Raji (cell line): ENCODE results near the gene LGALS3.

ENCODE experiments used
- POLR2A ChIP-seq: IDR thresholded peaks from 2 replicates; pipeline ENCODE4 v1.6.1; 2011; ENCODE audit warnings: low read depth, low read length, control low read depth; ENCODE audit not compliant: insufficient read depth

Gene LGALS3

GRCh38 chr14:55105991-55106390 lies 23.1 kb upstream of the LGALS3 start:
- no peak for TF ChIP-seq POLR2A

GRCh38 chr14:55107766-55108554 lies 21.1 kb upstream of the LGALS3 start:
- TF ChIP-seq POLR2A, result no peak

- TF ChIP-seq POLR2A, result no peak
These were observed 19.2 kb upstream of the LGALS3 start for GRCh38 chr14:55109836-55110235.

- no peak for TF ChIP-seq POLR2A
These were observed 17.8 kb upstream of the LGALS3 start for GRCh38 chr14:55111122-55111708.

GRCh38 chr14:55114720-55115119 lies 14.3 kb upstream of the LGALS3 start:
- TF ChIP-seq POLR2A, result no peak

GRCh38 chr14:55115460-55115859 lies 13.6 kb upstream of the LGALS3 start:
- TF ChIP-seq POLR2A, result no peak

- TF ChIP-seq POLR2A, result no peak
These were observed 13.2 kb upstream of the LGALS3 start for GRCh38 chr14:55115861-55116245.

GRCh38 chr14:55116246-55117030 lies 12.6 kb upstream of the LGALS3 start:
- no peak for TF ChIP-seq POLR2A

GRCh38 chr14:55117803-55118441 lies 11.1 kb upstream of the LGALS3 start:
- TF ChIP-seq POLR2A, result no peak

- no peak for TF ChIP-seq POLR2A
These were observed 10.3 kb upstream of the LGALS3 start for GRCh38 chr14:55118761-55119160.

GRCh38 chr14:55120571-55121495 lies 8.2 kb upstream of the LGALS3 start:
- TF ChIP-seq POLR2A, result no peak

GRCh38 chr14:55121628-55122439 lies 7.2 kb upstream of the LGALS3 start:
- TF ChIP-seq POLR2A, result no peak

- no peak for TF ChIP-seq POLR2A
These were observed 6.5 kb upstream of the LGALS3 start for GRCh38 chr14:55122440-55122986.
